ENCODE measurements around the gene CERS1. TPM values are rescaled to one million over a fixed set of nuclear protein-coding genes. Genes with fewer than 3 reads are reported as not detected.

The CERS1 gene
- total RNA-seq, 1 donor from 2014 or later: not detected

GRCh38 chr19:18898607-18899408 is 2.9 kb upstream of the CERS1 start:
- Histone ChIP-seq H3K9me3 (no peaks in the 10 kb centered on the region), H3K4me3 (no peak overlapping the region), H3K36me3 (peaks cover 38% of the 10 kb centered on the region), H3K27me3 (peaks cover 24% of the 10 kb centered on the region), H3K4me1 (peaks cover 3% of the 10 kb centered on the region), H3K27ac (no peak overlapping the region)
- no peak for TF ChIP-seq CTCF (IDR thresholded peaks at IDR 0.05)
- DNase-seq (no peak), ATAC-seq (no peak)
- intact Hi-C loops (cut with DNase I): no loop called here

GRCh38 chr19:18898081-18898606 is 2.2 kb upstream of the CERS1 start:
- peaks cover 3% of the 10 kb centered on the region for H3K4me1 ChIP-seq
- ATAC-seq (no peak), DNase-seq (no peak)
- TF ChIP-seq CTCF (IDR thresholded peaks at IDR 0.05): no peak
- no peak overlapping the region for H3K27ac ChIP-seq
- H3K36me3 ChIP-seq: peaks cover 32% of the 10 kb centered on the region
- H3K9me3 ChIP-seq: no peaks in the 10 kb centered on the region
- peaks cover 24% of the 10 kb centered on the region for H3K27me3 ChIP-seq
- no peak overlapping the region for H3K4me3 ChIP-seq
- intact Hi-C loops (cut with DNase I): no loop called here

GRCh38 chr19:18897094-18898029 is 1.4 kb upstream of the CERS1 start:
- peaks cover 3% of the 10 kb centered on the region for H3K4me1 ChIP-seq
- DNase-seq: no peak
- peaks cover 24% of the 10 kb centered on the region for H3K27me3 ChIP-seq
- ATAC-seq: no peak
- no peak overlapping the region for H3K4me3 ChIP-seq
- TF ChIP-seq CTCF (IDR thresholded peaks at IDR 0.05): no peak
- H3K27ac ChIP-seq: no peak overlapping the region
- no peaks in the 10 kb centered on the region for H3K9me3 ChIP-seq
- intact Hi-C loops (cut with DNase I): no loop called here
- peaks cover 31% of the 10 kb centered on the region for H3K36me3 ChIP-seq

- no peak for TF ChIP-seq CTCF (IDR thresholded peaks at IDR 0.05)
- ATAC-seq (no peak), DNase-seq (no peak)
- Histone ChIP-seq H3K27ac (no peak overlapping the region), H3K4me1 (peaks cover 3% of the 10 kb centered on the region), H3K36me3 (peaks cover 28% of the 10 kb centered on the region), H3K4me3 (no peak overlapping the region), H3K27me3 (peaks cover 24% of the 10 kb centered on the region), H3K9me3 (no peaks in the 10 kb centered on the region)
- intact Hi-C loops (cut with DNase I): no loop called here
These were observed 473 bp upstream of the CERS1 start for GRCh38 chr19:18896421-18896841.

- peaks cover 24% of the 10 kb centered on the region for H3K27me3 ChIP-seq
- peak overlapping the region; percentile 31 for H3K4me3 ChIP-seq
- DNase-seq (no peak), ATAC-seq (peak; percentile 39)
- intact Hi-C loops (cut with DNase I): no loop called here
- TF ChIP-seq CTCF (IDR thresholded peaks at IDR 0.05): peak; percentile 34
- H3K9me3 ChIP-seq: no peaks in the 10 kb centered on the region
- peaks cover 16% of the 10 kb centered on the region for H3K36me3 ChIP-seq
- H3K27ac ChIP-seq: no peak overlapping the region
- H3K4me1 ChIP-seq: peaks cover 3% of the 10 kb centered on the region
These were observed 727 bp downstream of the CERS1 start for GRCh38 chr19:18895038-18895823.

All from upper lobe of right lung (tissue), 1 donor.